ENCODE data around the gene SLC35E2B. TPM values are rescaled to one million over a fixed set of nuclear protein-coding genes. Genes with fewer than 3 reads are reported as not detected.
A peak's percentile ranks its signal among the peaks of the same experiment; 100 is the strongest.

SLC35E2B gene
- total and polyA plus RNA-seq, 9 donors, result 24.7 to 59.2 (median 40.1) TPM

GRCh38 chr1:1616045-1616790, 76.4 kb downstream of the SLC35E2B start:
- TF ChIP-seq EP300 (IDR thresholded peaks at IDR 0.05) (no peak), CTCF (IDR thresholded peaks at IDR 0.05) (no peak), POLR2A (IDR thresholded peaks at IDR 0.05) (no peak)
- H3K27ac ChIP-seq, result peak overlapping the region; percentile 100

GRCh38 chr1:1615256-1616044, 77.1 kb downstream of the SLC35E2B start, which contains the start of gene MIB2:
Gene MIB2 (plus strand): TSS chr1:1615500. CDS start chr1:1623453, 7,953 bp downstream.
- H3K27ac ChIP-seq, result peak within 1 kb of the TSS; percentile 100
- TF ChIP-seq EP300 (IDR thresholded peaks at IDR 0.05) (no peak), CTCF (IDR thresholded peaks at IDR 0.05) (peak in 1 of 3 donors; percentile 25), POLR2A (IDR thresholded peaks at IDR 0.05) (peak; percentile 82)
- H3K27me3 ChIP-seq, result no peaks in the 10 kb centered on the region
- H3K4me3 ChIP-seq, result peak within 1 kb of the TSS; percentile 92
- no peaks in the 10 kb centered on the region for H3K9me3 ChIP-seq
- 0 to 1% (median 0%) methylated on average over 21 to 107 of the region's 107 CpGs for WGBS, 3 donors
- no peaks in the 10 kb centered on the region for H3K36me3 ChIP-seq
- intact Hi-C loops (cut with DNase I), result no loop called here
- peaks cover 15% of the 10 kb centered on the region for H3K4me1 ChIP-seq (ENCODE audit: insufficient read depth)
- peak; percentile 94 to 98 (median 96) for DNase-seq

More at GRCh38 chr1:1616045-1616790, 76.4 kb downstream of the SLC35E2B start:
- Histone ChIP-seq H3K9me3 (no peaks in the 10 kb centered on the region), H3K27me3 (no peaks in the 10 kb centered on the region), H3K4me3 (peak overlapping the region; percentile 92), H3K4me1 (ENCODE audit: insufficient read depth) (peaks cover 15% of the 10 kb centered on the region), H3K36me3 (no peaks in the 10 kb centered on the region)
- intact Hi-C loops (cut with DNase I), result no loop called here
- DNase-seq, result peak in 1 of 5 donors; percentile 53
- WGBS, 3 donors, result 2 to 6% (median 3%) methylated on average over 25 to 80 of the region's 80 CpGs

- no peak for DNase-seq
Measured at GRCh38 chr1:1614954-1615255, 77.7 kb downstream of the SLC35E2B start.

More at GRCh38 chr1:1614954-1615255, 77.7 kb downstream of the SLC35E2B start:
- WGBS, 3 donors, result 0% methylated on average over 23 of the region's 23 CpGs
- intact Hi-C loops (cut with DNase I), result no loop called here
- Histone ChIP-seq H3K9me3 (no peaks in the 10 kb centered on the region), H3K27ac (peak overlapping the region; percentile 100), H3K4me3 (peak overlapping the region; percentile 92), H3K4me1 (ENCODE audit: insufficient read depth) (peaks cover 15% of the 10 kb centered on the region), H3K36me3 (no peaks in the 10 kb centered on the region), H3K27me3 (no peaks in the 10 kb centered on the region)
- TF ChIP-seq CTCF (IDR thresholded peaks at IDR 0.05) (no peak), POLR2A (IDR thresholded peaks at IDR 0.05) (no peak), EP300 (IDR thresholded peaks at IDR 0.05) (no peak)
